A673 (cell line): ENCODE results near the gene YIF1A. TPM values are rescaled to one million over a fixed set of nuclear protein-coding genes. Genes with fewer than 3 reads are reported as not detected.

Source experiments
- BruUV-seq: library from RNA; stranded (reverse); fragments of 400-500 nt; replicated peaks from 2 replicates; lab custom pipeline; 2021; lab: Mats Ljungman, UMichigan
- CTCF ChIA-PET: fragments of 300-600 bp; sonication (Branson Sonifier 250); formaldehyde crosslinking; loops from one replicate; lab custom pipeline; 2022; ENCODE audit warnings: antibody characterized with exemption; lab: Charles Lee
- POLR2A ChIA-PET: fragments of 300-600 bp; sonication (Branson Sonifier 250); formaldehyde crosslinking; loops from one replicate; lab custom pipeline; 2022; ENCODE audit warnings: antibody characterized with exemption; ENCODE audit not compliant: low non-redundant PET; lab: Charles Lee
- DNase-seq: peaks from one replicate; pipeline ENCODE4 v3.0.0-alpha.2; 2015; ENCODE audit warnings: low spot score
- H3K27ac ChIP-seq: fragments of 200-600 bp; sonication (generic); 2 replicates; pipeline ENCODE4 v1.5.1; 2016; ENCODE audit warnings: mixed run types, low read depth, mild to moderate bottlenecking, mixed read lengths, antibody characterized with exemption, low read length; ENCODE audit not compliant: poor library complexity, severe bottlenecking
- H3K27me3 ChIP-seq: fragments of 200-600 bp; sonication (generic); replicated peaks from 2 replicates; pipeline ENCODE4 v1.6.1; 2017; ENCODE audit warnings: mixed run types, low read depth, mild to moderate bottlenecking, mixed read lengths, antibody characterized with exemption, low read length; ENCODE audit not compliant: insufficient read depth, poor library complexity
- H3K36me3 ChIP-seq: fragments of 200-600 bp; sonication (generic); 2 replicates; pipeline ENCODE4 v1.6.1; 2016; ENCODE audit warnings: mixed run types, mild to moderate bottlenecking, mixed read lengths, antibody characterized with exemption, low read length; ENCODE audit not compliant: insufficient read depth, poor library complexity, severe bottlenecking
- H3K4me1 ChIP-seq: fragments of 200-600 bp; sonication (generic); 2 replicates; pipeline ENCODE4 v1.6.1; 2017; ENCODE audit warnings: mixed run types, mild to moderate bottlenecking, mixed read lengths, antibody characterized with exemption, low read length; ENCODE audit not compliant: insufficient read depth, poor library complexity, severe bottlenecking
- H3K4me3 ChIP-seq: fragments of 200-600 bp; sonication (generic); 2 replicates; pipeline ENCODE4 v1.5.1; 2016; ENCODE audit warnings: low read depth, mixed run types, mild to moderate bottlenecking, mixed read lengths, low read length; ENCODE audit not compliant: poor library complexity, severe bottlenecking
- H3K9me3 ChIP-seq: fragments of 200-600 bp; sonication (generic); 2 replicates; pipeline ENCODE4 v1.6.1; 2016; ENCODE audit warnings: mixed run types, low read depth, mild to moderate bottlenecking, mixed read lengths, antibody characterized with exemption, low read length; ENCODE audit not compliant: poor library complexity, severe bottlenecking
- CTCF ChIP-seq: fragments of 300-800, 200-600 bp; sonication (generic); conservative IDR thresholded peaks from 2 replicates; pipeline ENCODE4 v1.5.1; 2017; ENCODE audit warnings: low read depth, mild to moderate bottlenecking, antibody characterized with exemption, low read length, moderate library complexity, mixed read lengths
- EZH2 ChIP-seq: fragments of 200-600 bp; sonication (generic); IDR thresholded peaks from 2 replicates; pipeline ENCODE4 v1.6.1; 2017; ENCODE audit warnings: borderline replicate concordance, low read depth, mild to moderate bottlenecking, mixed read lengths, antibody characterized with exemption, low read length; ENCODE audit not compliant: poor library complexity, severe bottlenecking
- intact Hi-C: fragments of 100-400 bp; cut with micrococcal nuclease; formaldehyde crosslinking; loops from one replicate; pipeline ENCODE4 v1.10.0; 2022; ENCODE audit not compliant: unreplicated experiment
- total RNA-seq: library from RNA; stranded (reverse); gene quantifications from 2 replicates; pipeline ENCODE4 v1.2.3, GENCODE V29; 2021

The YIF1A gene
- total RNA-seq, 1 experiment from 2014 or later, result 125 TPM

- Histone ChIP-seq H3K4me1 (no peaks in the 10 kb centered on the region), H3K9me3 (no peaks in the 10 kb centered on the region), H3K4me3 (no peak overlapping the region), H3K36me3 (peaks cover 13% of the 10 kb centered on the region), H3K27me3 (no peaks in the 10 kb centered on the region), H3K27ac (no peak overlapping the region)
- intact Hi-C loops, result no loop called here
- no TSS peak for BruUV-seq
- no peak for TF ChIP-seq CTCF
- TF ChIP-seq EZH2, result no peak
- POLR2A ChIA-PET, result no interaction called here
- CTCF ChIA-PET, result interaction anchor here (0.6 kb wide), 1 partner anchor 17 kb away, joined by 3 read pairs; no protein-coding TSS in a partner anchor
- DNase-seq, result no peak
Measured at GRCh38 chr11:66235141-66235540, 53.8 kb downstream of the YIF1A start.

Other genes with a start within 250 kb of the YIF1A start
- gene GAL3ST3, start 240.0 kb downstream of the YIF1A start, total RNA-seq, result 1.8 and 2.0 TPM in 2 replicates
- 357 and 358 TPM in 2 replicates for gene SF3B2, start 236.8 kb downstream of the YIF1A start, total RNA-seq
- 75.7 and 79.1 TPM in 2 replicates for gene PACS1, start 218.9 kb downstream of the YIF1A start, total RNA-seq
- gene KLC2, start 31.4 kb downstream of the YIF1A start, total RNA-seq, result 94.3 and 97.4 TPM in 2 replicates
- 171 and 186 TPM in 2 replicates for gene RAB1B, start 20.5 kb downstream of the YIF1A start, total RNA-seq
- gene CNIH2, start 11.0 kb downstream of the YIF1A start, total RNA-seq, result 11.6 and 13.7 TPM in 2 replicates
- gene TMEM151A, start 2.8 kb upstream of the YIF1A start, total RNA-seq, result 1.5 and 1.7 TPM in 2 replicates
- 97.8 and 111 TPM in 2 replicates for gene CD248, start 27.9 kb upstream of the YIF1A start, total RNA-seq
- 4.9 and 6.4 TPM in 2 replicates for gene RIN1, start 47.3 kb upstream of the YIF1A start, total RNA-seq
- gene BRMS1, start 56.0 kb upstream of the YIF1A start, total RNA-seq, result 76.8 and 93.5 TPM in 2 replicates
- 47.1 and 53.6 TPM in 2 replicates for gene B4GAT1, start 58.5 kb upstream of the YIF1A start, total RNA-seq
- gene SLC29A2, start 82.6 kb upstream of the YIF1A start, total RNA-seq, result 60.4 and 62.4 TPM in 2 replicates
- gene NPAS4, start 131.9 kb upstream of the YIF1A start, total RNA-seq, result not detected in 2 replicates
- gene MRPL11, start 149.7 kb upstream of the YIF1A start, total RNA-seq, result 96.5 and 97.9 TPM in 2 replicates
- 15.4 and 18.5 TPM in 2 replicates for gene PELI3, start 177.8 kb upstream of the YIF1A start, total RNA-seq
- gene DPP3, start 191.3 kb upstream of the YIF1A start, total RNA-seq, result 83.3 and 93.3 TPM in 2 replicates
- 40.5 and 48.4 TPM in 2 replicates for gene BBS1, start 221.5 kb upstream of the YIF1A start, total RNA-seq